H1 (cell line): ENCODE measurements around the gene ANP32A. TPM values are rescaled to one million over a fixed set of nuclear protein-coding genes. Genes with fewer than 3 reads are reported as not detected.

Experiments used
- CTCF ChIA-PET: fragments of 300-600 bp; sonication (Branson Sonifier 250); formaldehyde crosslinking; loops from one replicate; lab custom pipeline; 2021; ENCODE audit not compliant: partially characterized antibody; lab: Charles Lee
- POLR2A ChIA-PET: fragments of 300-600 bp; sonication (Branson Sonifier 250); formaldehyde crosslinking; loops from one replicate; lab custom pipeline; 2021; ENCODE audit warnings: inconsistent platforms; ENCODE audit not compliant: partially characterized antibody; lab: Charles Lee
- DNase-seq, 2 experiments: peaks; one replicate each; pipeline versions ENCODE4 v3.0.0 to v3.0.0-alpha.2; 2010 to 2022; ENCODE audit warnings: low spot score in 2 of 2, low read depth in 1 of 2, mixed read lengths in 1 of 2
- FAIRE-seq: peaks from 2 replicates; lab custom pipeline; 2011; peaks lifted over from hg19 to GRCh38; lab: Jason Lieb, UNC
- H2AFZ ChIP-seq: 2 replicates; pipeline ENCODE4 v1.8.1; 2012; ENCODE audit warnings: low read length, inconsistent platforms
- H2AK5ac ChIP-seq: 2 replicates; pipeline ENCODE4 v1.6.1; 2013; ENCODE audit warnings: low read depth, low read length
- H2BK120ac ChIP-seq: replicated peaks from 2 replicates; pipeline ENCODE3; 2013; ENCODE audit warnings: low read depth, low read length, inconsistent platforms
- H2BK12ac ChIP-seq: 2 replicates; pipeline ENCODE4 v1.6.1; 2013; ENCODE audit warnings: low read depth, low read length
- H2BK15ac ChIP-seq: 2 replicates; pipeline ENCODE4 v1.6.1; 2013; ENCODE audit warnings: low read length
- H2BK20ac ChIP-seq: 2 replicates; pipeline ENCODE4 v1.6.1; 2013; ENCODE audit warnings: low read length
- H2BK5ac ChIP-seq: 2 replicates; pipeline ENCODE4 v1.6.1; 2013; ENCODE audit warnings: low read depth, low read length
- H3K14ac ChIP-seq: 2 replicates; pipeline ENCODE4 v1.6.1; 2013; ENCODE audit warnings: inconsistent platforms; ENCODE audit not compliant: insufficient read length
- H3K18ac ChIP-seq: 2 replicates; pipeline ENCODE4 v1.6.1; 2013; ENCODE audit warnings: low read length; ENCODE audit errors: extremely low read depth
- H3K23ac ChIP-seq: 2 replicates; pipeline ENCODE4 v1.6.1; 2013; ENCODE audit warnings: inconsistent platforms; ENCODE audit not compliant: insufficient read length
- H3K23me2 ChIP-seq: 2 replicates; pipeline ENCODE4 v1.6.1; 2013; ENCODE audit warnings: low read depth, low read length
- H3K27ac ChIP-seq: 2 replicates; pipeline ENCODE4 v1.6.1; 2011; ENCODE audit warnings: low read depth, low read length, inconsistent platforms
- H3K27me3 ChIP-seq, 4 experiments: replicated peaks in 1 of 4; 1 replicate in 1 of 4; 2 replicates in 3 of 4; pipeline versions ENCODE4 v1.6.1 to v1.8.1; 2011 to 2013; ENCODE audit warnings: low read length in 3 of 4, mild to moderate bottlenecking in 3 of 4, inconsistent platforms in 2 of 4, mixed read lengths in 2 of 4, moderate library complexity in 1 of 4; ENCODE audit not compliant: control insufficient read depth in 3 of 4, insufficient read depth in 3 of 4; ENCODE audit errors: extremely low read depth in 1 of 4
- H3K36me3 ChIP-seq, 4 experiments: 2 replicates each; pipeline versions ENCODE4 v1.6.1 to v1.8.1; 2011 to 2013; ENCODE audit warnings: mild to moderate bottlenecking in 4 of 4, low read length in 3 of 4, moderate library complexity in 2 of 4, control low read depth in 1 of 4, inconsistent platforms in 1 of 4; ENCODE audit not compliant: insufficient read depth in 4 of 4, control insufficient read depth in 2 of 4
- H3K4ac ChIP-seq: replicated peaks from 2 replicates; pipeline ENCODE3; 2013; ENCODE audit warnings: low read length, low read depth, mixed read lengths, inconsistent platforms; ENCODE audit not compliant: insufficient read length
- H3K4me1 ChIP-seq, 4 experiments: replicated peaks in 1 of 4; 1 replicate in 1 of 4; 2 replicates in 3 of 4; pipeline versions ENCODE4 v1.6.1 to v1.8.1; 2011 to 2013; ENCODE audit warnings: low read length in 3 of 4, inconsistent platforms in 2 of 4, mixed read lengths in 1 of 4; ENCODE audit not compliant: insufficient read depth in 4 of 4, control insufficient read depth in 3 of 4
- H3K4me2 ChIP-seq, 2 experiments: 2 replicates each; pipeline versions ENCODE4 v1.6.1 to v1.8.1; 2011 to 2013; ENCODE audit warnings: low read depth in 2 of 2, low read length in 2 of 2, control low read depth in 1 of 2, inconsistent platforms in 1 of 2, mild to moderate bottlenecking in 1 of 2; ENCODE audit not compliant: insufficient read depth in 1 of 2
- H3K4me3 ChIP-seq, 4 experiments: fragments of 200-600, 300-600 bp in 1 of 4; sonication (generic), shearing (Covaris generic), sonication (Bioruptor Twin) in 1 of 4; 2 replicates each; pipeline versions ENCODE4 v1.5.1 to v1.8.1; 2011 to 2016; ENCODE audit warnings: low read length in 4 of 4, low read depth in 3 of 4, control low read depth in 2 of 4, inconsistent platforms in 2 of 4, mild to moderate bottlenecking in 2 of 4, mixed read lengths in 1 of 4, moderate library complexity in 1 of 4; ENCODE audit not compliant: insufficient read depth in 2 of 4; ENCODE audit errors: extremely low read depth in 1 of 4
- H3K56ac ChIP-seq: replicated peaks from 2 replicates; pipeline ENCODE3; 2013; ENCODE audit warnings: low read depth, mild to moderate bottlenecking, mixed read lengths, low read length, inconsistent platforms; ENCODE audit not compliant: insufficient read length
- H3K79me1 ChIP-seq: 2 replicates; pipeline ENCODE4 v1.6.1; 2013; ENCODE audit warnings: low read depth, low read length, control low read depth
- H3K79me2 ChIP-seq, 2 experiments: 2 replicates each; pipeline versions ENCODE4 v1.6.1 to v1.8.1; 2012 to 2013; ENCODE audit warnings: low read length in 2 of 2, mild to moderate bottlenecking in 2 of 2, inconsistent platforms in 1 of 2; ENCODE audit not compliant: insufficient read depth in 2 of 2, control insufficient read depth in 1 of 2
- H3K9ac ChIP-seq, 4 experiments: replicated peaks in 1 of 4; 1 replicate in 1 of 4; 2 replicates in 3 of 4; pipeline versions ENCODE4 v1.6.1 to v1.8.1; 2011 to 2013; ENCODE audit warnings: low read depth in 3 of 4, low read length in 3 of 4, control low read depth in 2 of 4, mild to moderate bottlenecking in 2 of 4, moderate library complexity in 2 of 4, inconsistent platforms in 1 of 4; ENCODE audit errors: extremely low read depth in 1 of 4
- H3K9me3 ChIP-seq, 2 experiments: 2 replicates each; pipeline versions ENCODE4 v1.6.1 to v1.8.1; 2012 to 2013; ENCODE audit warnings: mild to moderate bottlenecking in 2 of 2, moderate library complexity in 2 of 2, control low read depth in 1 of 2, inconsistent platforms in 1 of 2, low read depth in 1 of 2, low read length in 1 of 2, mixed read lengths in 1 of 2; ENCODE audit not compliant: insufficient read depth in 2 of 2
- H4K20me1 ChIP-seq, 2 experiments: replicated peaks in 1 of 2; 2 replicates each; pipeline versions ENCODE3 to v1.8.1; 2011 to 2013; ENCODE audit warnings: inconsistent platforms in 2 of 2, low read length in 2 of 2, mild to moderate bottlenecking in 1 of 2; ENCODE audit not compliant: insufficient read depth in 2 of 2, control insufficient read depth in 1 of 2
- H4K5ac ChIP-seq: 2 replicates; pipeline ENCODE4 v1.6.1; 2013; ENCODE audit warnings: low read length, low read depth, mixed read lengths, inconsistent platforms; ENCODE audit not compliant: insufficient read length
- H4K8ac ChIP-seq: 2 replicates; pipeline ENCODE4 v1.8.0; 2013; ENCODE audit warnings: mild to moderate bottlenecking, moderate library complexity, low read length, inconsistent platforms; ENCODE audit not compliant: insufficient read depth; ENCODE audit errors: extremely low read depth
- H4K91ac ChIP-seq: replicated peaks from 2 replicates; pipeline ENCODE3; 2013; ENCODE audit warnings: low read length, mixed read lengths, inconsistent platforms; ENCODE audit not compliant: insufficient read length
- SP4 ChIP-seq: IDR thresholded peaks from 2 replicates; pipeline ENCODE4 v1.6.1; 2012; ENCODE audit warnings: low read length, inconsistent platforms
- WGBS, 2 experiments: shearing (Covaris generic) in 1 of 2; methylation state at CpG; one replicate each; pipeline versions ENCODE4 v1.1.6 to v1.1.7; 2013 to 2015; ENCODE audit warnings: low lambda C conversion rate in 2 of 2, mixed read lengths in 2 of 2, inconsistent platforms in 1 of 2, low coverage in 1 of 2, missing lambda C conversion rate in 1 of 2; ENCODE audit not compliant: insufficient replicate concordance in 2 of 2, insufficient coverage in 1 of 2, insufficient read length in 1 of 2; ENCODE audit errors: extremely low coverage in 1 of 2, missing lambda C conversion rate in 1 of 2; 5-methylcytosine and 5-hydroxymethylcytosine counted together
- polyA plus RNA-seq, 7 experiments: library from polyadenylated mRNA; depleted of rRNA in 3 of 7; stranded (reverse) in 5 of 7; unstranded in 2 of 7; fragments of >200 nt in 5 of 7; fragments of 200-250 nt in 2 of 7; gene quantifications; 1 replicate in 5 of 7; 2 replicates in 1 of 7; 4 replicates in 1 of 7; pipeline versions ENCODE4 v1.2.1 to v1.2.3, GENCODE V29; 2011 to 2013; ENCODE audit warnings: missing spikeins in 2 of 7, mixed read lengths in 2 of 7
- total RNA-seq: library from RNA; stranded (reverse); fragmentation: NEBNext Ultra II Directional; extraction: Animal tissue kit (Norgen Biotek cat#: 25700); gene quantifications from 2 replicates; pipeline ENCODE4 v1.2.1, GENCODE V29; 2021
- TF ChIP-seq, protein P1 (sequence below): IDR thresholded peaks from 2 replicates; pipeline ENCODE4 v1.6.1; 2011; ENCODE audit warnings: low read length, improper control_type of control experiment

The ANP32A gene
- total and polyA plus RNA-seq, 2 of the 8 experiments (the other 6 are each of a cell fraction or from before 2014, with no cell fraction given), result 70.8 to 295 TPM

GRCh38 chr15:68816158-68816557 is 4.5 kb downstream of the ANP32A start:
- no peak overlapping the region for H4K91ac ChIP-seq
- no peak overlapping the region for H3K18ac ChIP-seq
- H3K14ac ChIP-seq, result no peak overlapping the region
- peaks cover 10% of the 10 kb centered on the region for H3K23me2 ChIP-seq
- no peak overlapping the region for H2BK20ac ChIP-seq
- H2BK12ac ChIP-seq, result no peak overlapping the region
- CTCF ChIA-PET, result interaction anchor here (0.9 to 3.0 kb wide), 13 partner anchors 9 to 266 kb away, joined by 3 to 11 read pairs (median 5); no protein-coding TSS in a partner anchor
- TF ChIP-seq SP4, result no peak
- TF ChIP-seq, protein P1, sequence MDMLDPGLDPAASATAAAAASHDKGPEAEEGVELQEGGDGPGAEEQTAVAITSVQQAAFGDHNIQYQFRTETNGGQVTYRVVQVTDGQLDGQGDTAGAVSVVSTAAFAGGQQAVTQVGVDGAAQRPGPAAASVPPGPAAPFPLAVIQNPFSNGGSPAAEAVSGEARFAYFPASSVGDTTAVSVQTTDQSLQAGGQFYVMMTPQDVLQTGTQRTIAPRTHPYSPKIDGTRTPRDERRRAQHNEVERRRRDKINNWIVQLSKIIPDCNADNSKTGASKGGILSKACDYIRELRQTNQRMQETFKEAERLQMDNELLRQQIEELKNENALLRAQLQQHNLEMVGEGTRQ, result 0 out of 2 replicates have a peak, but pooled peaks have one; percentile 8
- no peak overlapping the region for H2BK120ac ChIP-seq
- POLR2A ChIA-PET, result interaction anchor here (0.9 to 6.7 kb wide), 5 partner anchors 9 to 32 kb away, joined by 4 to 54 read pairs (median 18); no protein-coding TSS in a partner anchor
- H4K8ac ChIP-seq, result no peak overlapping the region
- H3K4ac ChIP-seq, result no peak overlapping the region
- H3K27ac ChIP-seq, result no peak overlapping the region
- H3K79me1 ChIP-seq, result peaks cover 9% of the 10 kb centered on the region
- no peaks in the 10 kb centered on the region for H3K9me3 ChIP-seq
- H4K5ac ChIP-seq, result no peak overlapping the region
- H3K9ac ChIP-seq, result no peak overlapping the region
- no peaks in the 10 kb centered on the region for H3K27me3 ChIP-seq
- H3K36me3 ChIP-seq, result no peaks in the 10 kb centered on the region
- no peak overlapping the region for H3K56ac ChIP-seq
- H3K4me1 ChIP-seq, result peaks cover 9 to 22% (median 13%) of the 10 kb centered on the region in 4 experiments; a peak in 6 of 7 replicates
- no peak overlapping the region for H2AK5ac ChIP-seq
- no peak overlapping the region for H2BK5ac ChIP-seq
- DNase-seq, result no peak
- no peak overlapping the region for H2AFZ ChIP-seq
- FAIRE-seq, result no peak
- peak overlapping the region in 3 of 4 experiments; percentile 92 to 94 (median 93); a peak in 3 of 8 replicates for H3K4me3 ChIP-seq
- 81% methylated on average over 4 of the region's 4 CpGs; no CpG with 5 or more reads in 1 of the 2 experiments for whole genome bisulfite sequencing, 2 experiments
- H3K4me2 ChIP-seq, result peak overlapping the region; percentile 91 to 95; a peak in 3 of 4 replicates
- H4K20me1 ChIP-seq, result peaks cover 38 to 45% of the 10 kb centered on the region in 2 experiments
- H3K79me2 ChIP-seq, result peaks cover 42 to 86% of the 10 kb centered on the region in 2 experiments
- H2BK15ac ChIP-seq, result no peak overlapping the region
- no peak overlapping the region for H3K23ac ChIP-seq
